BE2C (cell line): ENCODE measurements around the gene TMTC2.

Experiments
- DNase-seq: peaks from one replicate; pipeline ENCODE4 v3.0.0-alpha.2; 2020
- H3K27me3 ChIP-seq: fragments of 250-450 bp; sonication (Bioruptor Pico); 2 replicates; pipeline ENCODE4 v1.5.1; 2020; ENCODE audit warnings: mild to moderate bottlenecking
- H3K36me3 ChIP-seq: fragments of 250-450 bp; sonication (Bioruptor Pico); 2 replicates; pipeline ENCODE4 v1.5.1; 2020; ENCODE audit warnings: mild to moderate bottlenecking
- H3K4me1 ChIP-seq: fragments of 250-450 bp; sonication (Bioruptor Pico); 2 replicates; pipeline ENCODE4 v1.5.1; 2020
- H3K4me3 ChIP-seq: 2 replicates; pipeline ENCODE4 v1.5.1; 2011; ENCODE audit warnings: low read depth, low read length
- H3K9me3 ChIP-seq: fragments of 250-450 bp; sonication (Bioruptor Pico); 2 replicates; pipeline ENCODE4 v1.5.1; 2020
- CTCF ChIP-seq: IDR thresholded peaks from 2 replicates; pipeline ENCODE4 v1.5.1; 2012; ENCODE audit warnings: mild to moderate bottlenecking, low read depth, low read length

Gene TMTC2

GRCh38 chr12:82694970-82695369 is 8.3 kb downstream of the TMTC2 start:
- no peak overlapping the region for H3K4me3 ChIP-seq
- no peak for TF ChIP-seq CTCF
- no peaks in the 10 kb centered on the region for H3K27me3 ChIP-seq

GRCh38 chr12:82695531-82695930 is 8.8 kb downstream of the TMTC2 start:
- no peaks in the 10 kb centered on the region for H3K36me3 ChIP-seq
- DNase-seq = no peak
- no peak for TF ChIP-seq CTCF
- H3K4me1 ChIP-seq = no peaks in the 10 kb centered on the region
- H3K4me3 ChIP-seq = no peak overlapping the region
- H3K9me3 ChIP-seq = no peaks in the 10 kb centered on the region
- H3K27me3 ChIP-seq = no peaks in the 10 kb centered on the region

More at GRCh38 chr12:82694970-82695369, 8.3 kb downstream of the TMTC2 start:
- DNase-seq = no peak
- H3K4me1 ChIP-seq = no peaks in the 10 kb centered on the region
- H3K36me3 ChIP-seq = no peaks in the 10 kb centered on the region
- H3K9me3 ChIP-seq = no peaks in the 10 kb centered on the region

GRCh38 chr12:82696543-82696942 is 9.8 kb downstream of the TMTC2 start:
- Histone ChIP-seq H3K27me3 (no peaks in the 10 kb centered on the region), H3K9me3 (no peaks in the 10 kb centered on the region), H3K4me1 (no peaks in the 10 kb centered on the region), H3K4me3 (no peak overlapping the region), H3K36me3 (no peaks in the 10 kb centered on the region)
- DNase-seq = no peak
- no peak for TF ChIP-seq CTCF

- H3K9me3 ChIP-seq = no peaks in the 10 kb centered on the region
- TF ChIP-seq CTCF = no peak
- no peak overlapping the region for H3K4me3 ChIP-seq
- no peak for DNase-seq
- no peaks in the 10 kb centered on the region for H3K4me1 ChIP-seq
- no peaks in the 10 kb centered on the region for H3K27me3 ChIP-seq
- no peaks in the 10 kb centered on the region for H3K36me3 ChIP-seq
Observed at GRCh38 chr12:82698708-82699564, 12.2 kb downstream of the TMTC2 start.

- Histone ChIP-seq H3K4me3 (no peak overlapping the region), H3K9me3 (no peaks in the 10 kb centered on the region), H3K27me3 (no peaks in the 10 kb centered on the region), H3K4me1 (peaks cover 16% of the 10 kb centered on the region), H3K36me3 (no peaks in the 10 kb centered on the region)
- TF ChIP-seq CTCF = no peak
- DNase-seq = no peak
Observed at GRCh38 chr12:82705774-82706173, 19.1 kb downstream of the TMTC2 start.
